AG08396 (cell line): Measurements from ENCODE around the gene GMDS.

Experiments used
- DNase-seq: peaks from one replicate; pipeline ENCODE4 v3.0.0; 2012; ENCODE audit warnings: low spot score, mixed read lengths

Gene GMDS

DNA sequence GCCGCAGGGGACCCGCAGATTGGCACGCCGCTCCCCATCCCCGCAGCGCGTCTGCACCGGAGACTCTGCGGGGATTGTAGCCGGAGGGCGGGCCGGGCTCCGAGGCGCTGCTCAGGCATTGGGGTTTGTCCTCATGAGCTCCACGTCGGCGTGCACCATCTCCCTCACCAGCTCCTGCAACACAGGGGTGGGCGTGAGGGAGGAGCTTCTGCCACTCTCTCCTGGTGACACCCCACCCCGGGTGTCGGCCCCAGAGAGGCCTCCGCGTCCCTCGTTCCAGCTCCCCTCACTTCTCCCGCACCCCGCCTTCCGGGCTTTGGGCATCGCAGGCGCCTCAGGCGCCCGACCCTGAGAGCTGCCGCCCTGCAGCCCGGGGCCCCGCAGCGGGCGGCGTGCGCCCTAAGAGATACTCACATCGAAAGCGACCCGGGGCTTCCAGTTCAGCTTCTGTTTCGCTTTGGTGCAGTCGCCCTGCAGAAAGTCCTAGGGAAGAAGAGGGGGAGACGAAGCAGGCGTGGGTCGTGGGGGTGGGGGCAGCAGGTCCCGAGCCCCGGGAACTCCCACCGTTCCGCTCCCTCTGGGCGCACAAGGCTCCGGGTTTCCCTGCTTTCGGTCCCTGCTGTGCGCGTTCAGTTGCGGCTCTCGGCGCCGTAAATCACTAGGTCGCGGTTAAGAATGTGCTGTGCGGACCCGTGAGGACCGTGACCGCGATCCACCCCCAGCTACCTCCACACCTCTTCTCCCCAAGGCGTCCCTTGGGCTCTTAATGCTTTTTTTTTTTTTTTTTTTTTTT is 621.2 kb downstream of the GMDS start:
- no peak for DNase-seq

- DNase-seq, result no peak
Observed at GRCh38 chr6:1623769-1624057, 621.7 kb downstream of the GMDS start.

- no peak for DNase-seq
Observed at GRCh38 chr6:1622851-1623768, 622.3 kb downstream of the GMDS start.

DNA sequence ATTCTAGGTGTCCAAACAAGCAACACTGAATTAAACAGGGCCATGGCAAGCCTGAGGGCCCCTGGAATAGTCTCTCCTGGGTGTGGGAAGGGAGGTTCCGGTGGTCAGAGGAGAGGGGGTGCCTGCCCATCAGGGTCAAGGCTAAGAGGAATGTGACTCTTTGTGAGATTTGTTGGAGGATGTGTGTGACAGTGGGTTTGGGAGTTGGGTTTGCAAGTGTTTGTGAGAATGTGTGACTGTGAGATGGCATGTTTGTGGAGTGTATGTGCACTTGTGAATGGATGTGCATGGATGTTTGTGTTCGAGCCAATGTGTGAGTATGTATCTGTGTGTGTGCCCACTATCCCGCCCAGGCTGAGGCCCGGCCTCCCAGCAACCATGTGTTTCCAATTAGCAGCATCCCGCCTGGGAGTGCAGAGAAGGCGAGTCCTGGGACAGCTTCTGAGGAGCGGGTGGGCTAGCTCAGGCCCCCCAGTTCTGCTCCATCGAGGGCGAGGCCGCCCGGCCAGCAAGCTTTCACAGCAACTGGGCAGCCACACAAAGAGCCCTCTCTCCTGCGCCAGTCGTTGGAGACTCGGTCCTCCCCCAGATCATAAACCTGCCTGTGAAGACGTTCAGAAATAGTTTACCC is 623.1 kb downstream of the GMDS start:
- DNase-seq, result no peak

DNA sequence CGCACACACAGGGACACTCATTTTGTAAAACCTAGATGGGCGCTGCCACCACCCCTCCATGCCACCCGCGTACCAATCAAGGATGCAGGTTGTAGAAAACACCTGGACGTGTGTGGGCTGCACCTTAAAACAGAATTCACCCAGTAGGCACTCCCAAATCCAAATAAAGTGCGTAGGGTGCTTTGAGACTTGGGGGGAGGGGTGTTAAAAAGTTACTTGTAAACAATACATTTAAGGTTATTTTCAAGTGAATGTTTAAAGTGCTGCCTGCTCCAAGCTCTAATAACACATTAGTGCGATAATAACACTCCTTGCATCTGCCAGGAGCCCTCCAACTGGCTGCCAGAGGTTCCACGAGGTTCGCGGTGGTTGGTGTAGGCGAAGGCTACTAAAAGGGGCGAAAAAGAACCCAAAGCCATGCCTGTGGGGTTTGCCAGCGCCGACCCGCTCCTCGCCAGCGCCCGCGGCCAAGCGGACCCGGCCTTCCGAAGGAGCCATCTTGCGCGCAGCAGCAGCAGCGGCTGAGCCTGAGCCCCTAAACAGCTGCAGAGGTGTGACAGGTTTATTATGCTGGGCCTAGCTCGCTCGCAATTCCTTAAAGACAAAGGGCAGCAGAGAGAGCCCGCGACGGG is 624.2 kb downstream of the GMDS start:
- no peak for DNase-seq

- no peak for DNase-seq
Observed at GRCh38 chr6:1620504-1621069, 624.8 kb downstream of the GMDS start.

DNA sequence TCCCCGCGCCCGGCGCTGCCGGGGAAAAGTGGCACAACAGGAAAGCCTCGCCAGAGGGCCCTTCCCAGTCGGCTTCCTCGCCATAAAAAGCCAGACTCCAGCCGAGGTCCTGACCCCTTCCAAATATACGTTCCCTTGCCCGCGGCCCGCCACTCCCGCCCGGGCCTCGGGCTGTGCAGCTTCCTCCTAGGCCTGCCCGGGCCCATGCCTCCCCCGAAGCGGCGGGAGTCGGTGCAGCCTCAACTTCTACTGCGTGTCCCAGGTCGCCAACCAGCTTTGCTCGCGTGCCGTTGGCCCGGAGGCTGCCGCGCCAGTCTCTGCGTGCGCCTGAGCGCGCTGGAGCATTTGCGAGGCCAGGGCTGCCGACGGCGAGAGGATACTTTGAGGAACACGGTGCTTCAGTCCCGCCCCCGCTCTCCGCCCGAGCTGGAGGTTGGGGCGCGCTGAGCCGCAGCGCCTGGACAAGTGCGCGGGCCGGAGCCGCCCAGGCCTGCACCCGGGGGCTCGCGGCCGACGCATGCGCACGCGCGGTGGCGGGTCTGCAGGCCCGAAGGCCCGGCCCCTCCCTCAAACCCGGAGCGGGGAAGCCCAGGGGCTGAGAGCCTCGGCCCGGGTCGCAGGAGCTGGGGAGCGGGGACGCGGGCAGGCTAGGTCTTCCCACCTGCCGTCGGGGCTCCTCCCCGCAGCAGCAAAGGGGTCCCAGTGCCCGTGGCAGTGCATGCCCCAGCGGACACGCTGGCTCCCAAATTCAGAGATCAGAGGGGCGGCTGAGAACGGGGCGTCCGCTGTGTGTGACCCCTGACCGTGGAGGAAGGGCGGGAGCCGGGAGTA is 625.5 kb downstream of the GMDS start:
- DNase-seq, result no peak

GRCh38 chr6:1619098-1619672 is 626.2 kb downstream of the GMDS start:
- DNase-seq, result no peak

DNA sequence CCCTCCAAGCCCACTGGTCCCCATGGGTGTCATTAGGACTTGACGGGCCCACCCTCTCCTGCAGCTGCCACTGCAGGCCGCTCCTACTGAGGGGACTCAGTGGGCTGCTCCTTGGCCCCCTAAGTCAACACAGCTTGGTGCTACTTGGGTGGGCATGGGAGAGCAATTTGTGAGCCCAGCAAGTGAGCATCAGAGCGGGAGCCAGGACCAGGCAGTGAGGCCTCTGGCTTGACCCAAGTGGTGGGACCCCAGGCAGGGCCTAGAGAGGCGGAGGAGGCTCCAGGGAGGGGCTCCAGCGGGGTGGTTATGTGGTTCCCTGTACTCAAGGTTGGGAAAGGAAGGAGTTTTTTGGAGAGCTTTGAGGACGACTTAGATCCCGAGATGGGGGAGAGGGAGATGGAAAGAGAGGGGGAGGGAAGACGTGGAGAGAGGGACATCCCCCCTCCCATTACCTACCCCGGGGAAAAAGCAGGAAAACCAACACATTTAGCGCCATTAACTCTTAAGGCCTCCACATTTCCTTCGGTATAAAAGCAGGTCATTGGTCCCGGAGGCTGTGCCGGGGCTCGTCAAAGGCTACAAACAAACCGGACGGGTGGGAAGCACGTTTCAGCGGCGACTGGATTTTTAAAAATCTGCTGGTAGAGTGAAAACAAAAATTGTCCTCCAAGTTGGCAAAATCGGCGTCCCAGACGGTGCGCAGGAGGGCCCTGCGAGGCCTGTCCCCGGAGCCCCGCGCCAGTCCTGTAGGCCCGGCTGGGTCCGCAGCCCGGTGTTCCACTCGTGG is 626.9 kb downstream of the GMDS start:
- no peak for DNase-seq

- no peak for DNase-seq
Observed at GRCh38 chr6:1617466-1618310, 627.7 kb downstream of the GMDS start.

DNA sequence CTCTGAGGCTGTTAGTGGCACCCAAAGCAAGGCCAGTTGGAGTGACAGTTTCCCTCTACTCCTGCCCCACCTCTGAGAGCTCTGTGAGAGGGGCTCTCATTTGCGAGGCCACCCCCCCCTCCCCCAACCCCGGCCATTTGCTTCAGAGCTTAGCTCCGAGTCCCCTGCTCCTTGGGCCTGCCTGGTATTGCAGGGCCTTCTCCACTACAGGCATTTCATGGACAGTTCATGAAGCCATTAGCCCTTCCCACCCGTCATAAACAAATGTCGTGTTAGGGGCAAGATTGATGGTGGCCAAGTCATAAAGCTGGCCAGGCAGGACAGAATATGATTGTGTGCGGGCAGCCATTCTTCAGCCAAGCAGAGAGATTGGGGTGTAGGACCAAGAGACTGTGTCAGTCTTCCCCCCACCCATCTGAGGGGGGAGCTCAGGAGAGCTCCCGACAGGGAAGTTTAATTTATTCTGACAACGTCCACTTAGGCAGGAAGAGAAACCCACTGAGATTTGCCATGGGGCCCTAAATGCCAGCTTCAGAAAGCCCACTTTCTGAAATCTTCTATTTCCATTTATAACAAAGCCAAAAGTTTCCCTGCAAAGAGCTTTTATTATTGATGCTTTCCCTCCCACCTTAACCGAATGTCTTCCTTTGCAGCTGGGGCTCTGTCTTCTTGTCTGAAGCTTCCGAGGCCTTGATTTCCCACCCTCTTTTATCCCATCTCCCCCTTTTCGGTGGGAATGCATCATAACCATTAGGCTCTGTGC is 628.5 kb downstream of the GMDS start:
- no peak for DNase-seq

GRCh38 chr6:1615853-1616420 is 629.5 kb downstream of the GMDS start:
- DNase-seq, result no peak

- no peak for DNase-seq
Observed at GRCh38 chr6:1615151-1615852, 630.1 kb downstream of the GMDS start.

DNA sequence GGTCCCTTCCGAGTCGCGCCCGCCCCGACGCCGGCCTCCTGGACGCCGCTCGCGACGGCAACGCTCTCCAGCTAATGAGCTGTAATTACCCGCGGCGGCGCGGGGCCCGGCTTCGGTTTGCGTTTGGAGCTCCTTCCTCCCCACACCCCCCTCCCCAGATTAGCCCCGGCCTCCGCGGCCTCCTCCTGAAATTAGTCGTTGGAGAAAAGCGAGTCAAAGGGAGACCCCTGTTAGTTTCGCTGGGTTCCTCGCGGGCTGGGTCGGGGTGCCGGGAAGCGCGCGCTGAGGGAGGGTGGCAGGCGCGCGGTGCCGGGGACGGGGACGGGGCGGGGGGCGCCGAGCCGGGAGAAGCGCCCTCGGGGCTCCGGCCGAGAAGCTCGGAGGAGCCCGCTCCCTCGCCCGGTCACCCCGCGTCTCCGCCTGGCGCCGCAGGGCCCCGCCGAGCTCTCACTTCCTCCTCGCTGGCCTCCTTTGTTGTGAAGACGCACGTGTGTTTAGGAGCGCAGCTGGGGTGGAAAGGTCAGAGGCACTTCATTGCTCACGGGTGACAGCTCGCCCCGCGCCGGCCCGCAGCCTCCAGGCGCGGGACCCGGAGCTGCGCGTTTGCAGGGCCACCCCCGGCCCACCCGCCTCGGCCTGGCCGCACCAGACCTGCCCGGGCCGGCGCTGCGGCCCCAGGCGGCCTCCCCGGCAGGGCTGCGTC is 630.8 kb downstream of the GMDS start:
- DNase-seq, result no peak

GRCh38 chr6:1613688-1614447 is 631.5 kb downstream of the GMDS start:
- DNase-seq, result no peak

DNA sequence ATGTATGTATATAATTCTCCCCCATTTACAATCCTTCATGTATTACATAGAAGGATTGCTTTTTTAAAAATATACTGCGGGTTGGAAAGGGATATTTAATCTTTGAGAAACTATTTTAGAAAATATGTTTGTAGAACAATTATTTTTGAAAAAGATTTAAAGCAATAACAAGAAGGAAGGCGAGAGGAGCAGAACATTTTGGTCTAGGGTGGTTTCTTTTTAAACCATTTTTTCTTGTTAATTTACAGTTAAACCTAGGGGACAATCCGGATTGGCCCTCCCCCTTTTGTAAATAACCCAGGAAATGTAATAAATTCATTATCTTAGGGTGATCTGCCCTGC is 632.1 kb downstream of the GMDS start:
- no peak for DNase-seq
